Measurements from ENCODE around the gene SPPL2B.

Gene SPPL2B

GRCh38 chr19:2355168-2356035, 26.9 kb downstream of the SPPL2B start:
- no peak for DNase-seq (ENCODE audit: low spot score in 2 of 2)
- Histone ChIP-seq H3K36me3 (replicated peaks) (no peaks in the 10 kb centered on the region; the same call in none of the 2 replicates), H3K4me1 (no peaks in the 10 kb centered on the region), H3K9me3 (no peaks in the 10 kb centered on the region), H3K27me3 (ENCODE audit: low read depth) (peaks cover 20% of the 10 kb centered on the region), H3K4me3 (no peak overlapping the region)
- in situ Hi-C loops (cut with MboI; ENCODE audit: low sequenced_read_pairs) = no loop called here

GRCh38 chr19:2356036-2356646, 27.7 kb downstream of the SPPL2B start:
- H3K27me3 ChIP-seq (ENCODE audit: low read depth) = peaks cover 24% of the 10 kb centered on the region
- in situ Hi-C loops (cut with MboI; ENCODE audit: low sequenced_read_pairs) = no loop called here
- H3K36me3 ChIP-seq (replicated peaks) = no peaks in the 10 kb centered on the region; the same call in none of the 2 replicates
- no peak for DNase-seq (ENCODE audit: low spot score in 2 of 2)
- no peaks in the 10 kb centered on the region for H3K9me3 ChIP-seq
- H3K4me3 ChIP-seq = no peak overlapping the region
- H3K4me1 ChIP-seq = no peaks in the 10 kb centered on the region

- DNase-seq (ENCODE audit: low spot score in 2 of 2) = no peak
- Histone ChIP-seq H3K9me3 (no peaks in the 10 kb centered on the region), H3K36me3 (replicated peaks) (no peaks in the 10 kb centered on the region; the same call in 1 of the 2 replicates), H3K4me3 (no peak overlapping the region), H3K4me1 (no peaks in the 10 kb centered on the region), H3K27me3 (ENCODE audit: low read depth) (peaks cover 30% of the 10 kb centered on the region)
- in situ Hi-C loops (cut with MboI; ENCODE audit: low sequenced_read_pairs) = no loop called here
Measured at GRCh38 chr19:2357279-2358206, 29.1 kb downstream of the SPPL2B start.

- H3K36me3 ChIP-seq (replicated peaks) = no peaks in the 10 kb centered on the region; the same call in 1 of the 2 replicates
- H3K4me1 ChIP-seq = no peaks in the 10 kb centered on the region
- H3K9me3 ChIP-seq = no peaks in the 10 kb centered on the region
- DNase-seq (ENCODE audit: low spot score in 2 of 2) = no peak
- peaks cover 30% of the 10 kb centered on the region for H3K27me3 ChIP-seq (ENCODE audit: low read depth)
- in situ Hi-C loops (cut with MboI; ENCODE audit: low sequenced_read_pairs) = no loop called here
- no peak overlapping the region for H3K4me3 ChIP-seq
Measured at GRCh38 chr19:2358548-2359173, 30.2 kb downstream of the SPPL2B start.

- in situ Hi-C loops (cut with MboI; ENCODE audit: low sequenced_read_pairs) = no loop called here
- Histone ChIP-seq H3K9me3 (no peaks in the 10 kb centered on the region), H3K4me1 (no peaks in the 10 kb centered on the region), H3K36me3 (replicated peaks) (no peaks in the 10 kb centered on the region), H3K27me3 (ENCODE audit: low read depth) (peaks cover 30% of the 10 kb centered on the region), H3K4me3 (no peak within 1 kb of the TSS)
- DNase-seq (ENCODE audit: low spot score in 2 of 2) = no peak
Measured at GRCh38 chr19:2359992-2360685, 31.7 kb downstream of the SPPL2B start, which contains the start of gene TMPRSS9. Gene TMPRSS9 (plus strand): TSS chr19:2360265. CDS start chr19:2389786, 29,521 bp downstream.

GRCh38 chr19:2360833-2361232, 32.3 kb downstream of the SPPL2B start:
- H3K4me3 ChIP-seq = no peak overlapping the region
- no peaks in the 10 kb centered on the region for H3K4me1 ChIP-seq
- in situ Hi-C loops (cut with MboI; ENCODE audit: low sequenced_read_pairs) = no loop called here
- H3K27me3 ChIP-seq (ENCODE audit: low read depth) = peaks cover 30% of the 10 kb centered on the region
- DNase-seq (ENCODE audit: low spot score in 2 of 2) = no peak
- H3K36me3 ChIP-seq (replicated peaks) = no peaks in the 10 kb centered on the region
- no peaks in the 10 kb centered on the region for H3K9me3 ChIP-seq

GRCh38 chr19:2361246-2362045, 33.0 kb downstream of the SPPL2B start:
- H3K9me3 ChIP-seq = no peaks in the 10 kb centered on the region
- H3K27me3 ChIP-seq (ENCODE audit: low read depth) = peaks cover 30% of the 10 kb centered on the region
- in situ Hi-C loops (cut with MboI; ENCODE audit: low sequenced_read_pairs) = no loop called here
- no peaks in the 10 kb centered on the region for H3K4me1 ChIP-seq
- no peak for DNase-seq (ENCODE audit: low spot score in 2 of 2)
- no peaks in the 10 kb centered on the region for H3K36me3 ChIP-seq (replicated peaks)
- no peak overlapping the region for H3K4me3 ChIP-seq

GRCh38 chr19:2362046-2362969, 33.8 kb downstream of the SPPL2B start:
- H3K27me3 ChIP-seq (ENCODE audit: low read depth) = peaks cover 30% of the 10 kb centered on the region
- in situ Hi-C loops (cut with MboI; ENCODE audit: low sequenced_read_pairs) = no loop called here
- H3K4me3 ChIP-seq = no peak overlapping the region
- no peaks in the 10 kb centered on the region for H3K9me3 ChIP-seq
- no peak for DNase-seq (ENCODE audit: low spot score in 2 of 2)
- no peaks in the 10 kb centered on the region for H3K4me1 ChIP-seq
- H3K36me3 ChIP-seq (replicated peaks) = no peaks in the 10 kb centered on the region

GRCh38 chr19:2362970-2363300, 34.5 kb downstream of the SPPL2B start:
- in situ Hi-C loops (cut with MboI; ENCODE audit: low sequenced_read_pairs) = no loop called here
- H3K4me3 ChIP-seq = no peak overlapping the region
- no peaks in the 10 kb centered on the region for H3K36me3 ChIP-seq (replicated peaks)
- H3K27me3 ChIP-seq (ENCODE audit: low read depth) = peaks cover 30% of the 10 kb centered on the region
- no peaks in the 10 kb centered on the region for H3K9me3 ChIP-seq
- DNase-seq (ENCODE audit: low spot score in 2 of 2) = no peak
- H3K4me1 ChIP-seq = no peaks in the 10 kb centered on the region

GRCh38 chr19:2363419-2363818, 34.9 kb downstream of the SPPL2B start:
- Histone ChIP-seq H3K9me3 (no peaks in the 10 kb centered on the region), H3K4me1 (no peaks in the 10 kb centered on the region), H3K27me3 (ENCODE audit: low read depth) (peaks cover 28% of the 10 kb centered on the region), H3K4me3 (no peak overlapping the region), H3K36me3 (replicated peaks) (no peaks in the 10 kb centered on the region)
- DNase-seq (ENCODE audit: low spot score in 2 of 2) = no peak
- in situ Hi-C loops (cut with MboI; ENCODE audit: low sequenced_read_pairs) = no loop called here

- Histone ChIP-seq H3K36me3 (replicated peaks) (no peaks in the 10 kb centered on the region), H3K27me3 (ENCODE audit: low read depth) (peaks cover 10% of the 10 kb centered on the region), H3K4me3 (no peak overlapping the region), H3K9me3 (peaks cover 2% of the 10 kb centered on the region; the same call in 1 of the 2 replicates), H3K4me1 (no peaks in the 10 kb centered on the region)
- DNase-seq (ENCODE audit: low spot score in 2 of 2) = no peak
- in situ Hi-C loops (cut with MboI; ENCODE audit: low sequenced_read_pairs) = no loop called here
Measured at GRCh38 chr19:2365201-2365970, 36.9 kb downstream of the SPPL2B start.

All from HAP-1 (cell line).